Subcutaneous abdominal adipose tissue (tissue), 5 donors: ENCODE measurements around the gene RILPL1.
"Not testable (repeated sequence)": the region's sequence is repeated elsewhere in the genome, so short reads cannot be mapped to it uniquely, and the experiment has no call there.

Experiments used
- H3K27ac ChIP-seq: one replicate; pipeline ENCODE4 v1.7.0; 2013; ENCODE audit warnings: low read depth, mild to moderate bottlenecking, inconsistent platforms, low read length, moderate library complexity
- H3K27me3 ChIP-seq, 5 donors: one replicate each; pipeline ENCODE4 v1.7.0; 2013; ENCODE audit warnings: low read length in 5 of 5, inconsistent platforms in 1 of 5; ENCODE audit not compliant: control insufficient read depth in 5 of 5, insufficient read depth in 4 of 5
- H3K36me3 ChIP-seq, 5 donors: one replicate each; pipeline ENCODE4 v1.7.0; 2013; ENCODE audit warnings: low read length in 5 of 5; ENCODE audit not compliant: control insufficient read depth in 5 of 5, insufficient read depth in 5 of 5
- H3K4me1 ChIP-seq, 5 donors: one replicate each; pipeline ENCODE4 v1.7.0; 2013; ENCODE audit warnings: low read length in 5 of 5, mild to moderate bottlenecking in 3 of 5, moderate library complexity in 1 of 5; ENCODE audit not compliant: control insufficient read depth in 5 of 5, insufficient read depth in 5 of 5
- H3K4me3 ChIP-seq, 5 donors: one replicate each; pipeline ENCODE4 v1.7.0; 2013; ENCODE audit warnings: low read length in 5 of 5, low read depth in 1 of 5
- H3K9ac ChIP-seq, 5 donors: one replicate each; pipeline ENCODE4 v1.7.0; 2013; ENCODE audit warnings: low read length in 5 of 5, mild to moderate bottlenecking in 4 of 5, moderate library complexity in 3 of 5
- H3K9me3 ChIP-seq, 5 donors: one replicate each; pipeline ENCODE4 v1.7.0; 2013; ENCODE audit warnings: low read length in 5 of 5; ENCODE audit not compliant: control insufficient read depth in 5 of 5
- donor health status: healthy.
- donor health status: healthy.
- donor health status: healthy.
- donor health status: healthy.
- donor health status: healthy.

RILPL1 gene

DNA sequence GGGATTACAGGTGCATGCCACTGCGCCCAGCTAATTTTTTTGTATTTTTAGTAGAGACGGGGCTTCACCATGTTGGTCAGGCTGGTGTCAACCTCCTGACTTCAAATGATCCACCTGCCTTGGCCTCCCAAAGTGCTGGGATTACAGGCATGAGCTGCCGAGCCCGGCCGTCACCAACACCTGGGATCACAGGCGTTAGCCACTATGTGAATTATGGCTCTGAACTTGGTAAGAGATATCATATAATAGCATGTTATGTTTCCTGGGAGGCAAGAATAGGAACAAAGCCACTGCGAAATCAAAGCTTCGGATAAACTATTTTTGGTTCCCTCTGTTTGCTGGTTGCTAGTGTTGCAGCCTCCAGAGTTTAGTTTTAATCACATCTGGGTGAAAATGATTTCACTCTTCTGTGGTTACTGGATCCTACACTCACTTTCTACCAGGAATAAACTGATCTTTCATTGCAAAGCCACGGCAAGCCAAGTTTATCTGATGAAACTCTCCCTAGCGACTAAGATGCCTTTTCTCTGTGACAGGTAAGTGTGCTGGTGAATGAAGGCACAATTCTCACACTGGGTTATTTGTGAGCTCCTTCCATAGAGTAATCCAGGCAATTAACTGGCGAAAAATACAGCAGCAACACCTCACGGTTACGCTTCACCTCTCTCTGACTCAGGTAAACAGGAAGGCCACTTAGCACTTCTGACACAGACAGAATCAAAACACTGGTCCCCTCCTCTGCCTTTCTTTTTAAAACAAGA is 58.9 kb downstream of the RILPL1 start:
- Histone ChIP-seq H3K9me3 (no peaks in the 10 kb centered on the region), H3K27me3 (no peaks in the 10 kb centered on the region), H3K36me3 (peaks cover 3 to 65% (median 38%) of the 10 kb centered on the region in 5 donors), H3K9ac (no peak overlapping the region), H3K4me3 (no peak overlapping the region), H3K4me1 (peaks cover 0 to 13% (median 11%) of the 10 kb centered on the region in 5 donors), H3K27ac (no peak overlapping the region)

DNA sequence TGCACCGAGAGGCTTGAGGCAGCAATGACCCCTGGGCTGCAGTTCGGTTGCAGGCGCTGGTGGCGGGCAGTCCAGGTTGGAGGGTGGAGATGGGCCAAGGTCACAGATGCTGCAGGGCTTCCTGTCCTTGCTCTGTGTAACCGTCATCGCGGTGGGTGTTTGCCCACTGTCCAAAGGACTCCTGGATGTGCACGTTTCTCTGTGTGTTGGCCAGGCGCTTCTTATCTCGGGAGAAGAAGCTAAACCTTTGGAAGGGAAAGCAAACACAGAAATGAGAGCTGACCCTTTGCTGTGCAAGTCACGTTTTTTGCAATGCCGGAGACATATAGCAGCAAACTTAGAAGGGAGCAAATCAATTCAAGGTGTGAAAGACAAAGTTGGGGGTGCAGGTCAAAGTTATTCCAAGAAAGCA is 61.1 kb downstream of the RILPL1 start:
- Histone ChIP-seq H3K27ac (no peak overlapping the region), H3K4me3 (no peak overlapping the region), H3K9ac (no peak overlapping the region), H3K4me1 (no peaks in the 10 kb centered on the region), H3K36me3 (peaks cover 3 to 57% (median 35%) of the 10 kb centered on the region in 5 donors), H3K27me3 (no peaks in the 10 kb centered on the region), H3K9me3 (no peaks in the 10 kb centered on the region)

DNA sequence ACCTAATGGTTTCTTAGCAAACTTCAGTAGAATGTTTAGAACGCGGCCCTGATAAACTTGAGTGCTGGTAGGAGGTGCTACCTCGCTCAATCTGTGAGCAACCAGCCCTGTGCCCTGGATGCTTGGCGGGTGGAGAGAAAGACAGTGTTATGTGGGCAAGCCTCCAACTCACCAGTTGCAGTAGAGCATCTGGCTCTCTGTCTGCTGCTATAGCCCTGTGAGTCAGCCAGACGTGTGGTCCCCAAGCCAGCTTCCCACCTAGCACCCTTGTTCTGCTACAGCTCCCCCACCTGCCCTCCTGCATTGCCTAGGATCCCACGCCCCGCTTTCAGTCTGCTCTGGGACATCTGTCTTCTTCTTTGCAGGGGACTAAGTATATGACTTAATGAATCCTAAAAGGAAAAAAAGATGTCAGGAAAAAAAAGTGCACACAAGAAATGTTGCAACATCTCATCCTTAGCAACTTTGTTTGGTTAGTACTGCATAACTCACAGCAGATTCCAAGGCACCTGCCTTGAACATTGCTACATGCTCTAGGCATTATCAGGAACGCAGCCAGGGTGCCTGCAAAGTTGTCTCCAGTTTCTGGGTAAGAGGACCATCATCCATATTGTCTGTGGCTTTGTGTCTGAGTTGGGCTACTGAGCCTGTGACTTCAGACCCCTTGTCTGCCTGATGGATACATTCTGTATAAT is 62.0 kb downstream of the RILPL1 start:
- Histone ChIP-seq H3K36me3 (peaks cover 3 to 54% (median 33%) of the 10 kb centered on the region in 5 donors), H3K9me3 (no peaks in the 10 kb centered on the region), H3K27me3 (no peaks in the 10 kb centered on the region), H3K27ac (no peak overlapping the region), H3K4me1 (no peaks in the 10 kb centered on the region), H3K4me3 (no peak overlapping the region), H3K9ac (no peak overlapping the region)

DNA sequence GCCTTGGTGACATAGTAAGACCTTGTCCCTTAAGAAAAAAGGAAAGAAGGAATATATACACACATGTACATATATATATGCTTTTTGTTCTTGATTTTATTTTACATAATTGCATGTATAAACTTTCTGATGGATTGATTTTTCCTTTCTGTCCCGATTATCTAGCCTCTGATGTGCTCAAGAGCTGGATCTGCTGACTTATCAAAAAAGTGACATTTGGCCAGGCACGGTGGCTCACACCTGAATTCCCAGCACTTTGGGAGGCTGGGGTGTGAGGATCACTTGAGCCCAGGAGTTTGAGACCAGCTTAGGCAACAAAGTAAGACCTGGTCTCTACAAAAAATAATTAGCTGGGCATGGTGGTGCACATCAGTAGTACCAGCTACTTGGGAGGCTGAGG is 63.5 kb downstream of the RILPL1 start:
- no peaks in the 10 kb centered on the region for H3K4me1 ChIP-seq
- peaks cover 2 to 58% (median 41%) of the 10 kb centered on the region in 5 donors for H3K36me3 ChIP-seq

DNA sequence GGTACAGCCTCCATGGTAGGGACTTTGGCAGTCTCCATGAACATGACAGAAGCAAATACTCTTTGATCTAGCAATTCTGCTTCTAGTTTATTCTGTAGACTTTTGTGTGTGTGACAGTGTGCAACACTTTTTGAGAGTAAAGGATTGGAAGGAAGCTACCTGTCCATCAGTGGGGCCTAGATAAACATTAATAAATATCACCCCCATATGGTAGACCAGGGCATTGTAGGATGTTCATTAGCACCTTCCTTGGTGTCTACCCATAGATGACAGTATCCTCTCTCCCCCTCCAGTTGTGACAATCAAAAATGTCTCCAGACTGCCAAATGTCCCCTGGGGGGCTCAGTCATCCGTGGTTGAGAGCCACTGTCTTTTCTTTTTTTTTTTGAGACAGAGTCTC is 64.7 kb downstream of the RILPL1 start:
- no peaks in the 10 kb centered on the region for H3K9me3 ChIP-seq
- peaks cover 0 to 56% (median 42%) of the 10 kb centered on the region in 5 donors for H3K36me3 ChIP-seq
- no peak overlapping the region for H3K27ac ChIP-seq
- H3K4me1 ChIP-seq, result no peaks in the 10 kb centered on the region
- no peak overlapping the region for H3K9ac ChIP-seq
- no peak overlapping the region for H3K4me3 ChIP-seq
- H3K27me3 ChIP-seq, result no peaks in the 10 kb centered on the region

More for the DNA sequence above, 63.5 kb downstream of the RILPL1 start:
- H3K4me3 ChIP-seq, result no peak overlapping the region
- no peaks in the 10 kb centered on the region for H3K27me3 ChIP-seq
- no peak overlapping the region for H3K9ac ChIP-seq
- no peak overlapping the region for H3K27ac ChIP-seq
- H3K9me3 ChIP-seq, result no peaks in the 10 kb centered on the region

DNA sequence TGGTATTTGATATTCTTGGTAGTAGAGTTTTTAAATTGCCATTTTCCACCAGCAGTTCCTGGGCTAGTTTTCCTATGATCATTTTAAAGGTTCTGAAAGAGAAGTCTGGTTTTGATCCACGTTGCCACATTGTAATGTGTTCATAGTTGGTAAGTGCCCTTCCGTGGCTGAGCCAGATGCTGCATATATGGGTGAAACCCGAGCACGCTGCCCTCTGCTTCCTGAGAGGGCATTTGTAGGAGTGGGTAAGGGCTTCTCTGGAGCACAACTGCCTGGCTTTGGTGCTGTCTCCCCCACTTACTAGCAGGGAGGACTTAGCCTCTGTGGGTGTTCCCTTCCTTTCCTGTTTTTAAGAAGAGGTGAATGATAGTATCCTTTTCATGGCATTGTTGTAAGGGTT is 68.4 kb downstream of the RILPL1 start:
- H3K4me1 ChIP-seq, result peaks cover 0 to 3% (median 0%) of the 10 kb centered on the region in 5 donors
- no peak overlapping the region for H3K4me3 ChIP-seq
- H3K27me3 ChIP-seq, result no peaks in the 10 kb centered on the region
- H3K27ac ChIP-seq, result no peak overlapping the region
- H3K9ac ChIP-seq, result no peak overlapping the region
- peaks cover 0 to 30% (median 23%) of the 10 kb centered on the region in 5 donors for H3K36me3 ChIP-seq
- H3K9me3 ChIP-seq, result no peaks in the 10 kb centered on the region

DNA sequence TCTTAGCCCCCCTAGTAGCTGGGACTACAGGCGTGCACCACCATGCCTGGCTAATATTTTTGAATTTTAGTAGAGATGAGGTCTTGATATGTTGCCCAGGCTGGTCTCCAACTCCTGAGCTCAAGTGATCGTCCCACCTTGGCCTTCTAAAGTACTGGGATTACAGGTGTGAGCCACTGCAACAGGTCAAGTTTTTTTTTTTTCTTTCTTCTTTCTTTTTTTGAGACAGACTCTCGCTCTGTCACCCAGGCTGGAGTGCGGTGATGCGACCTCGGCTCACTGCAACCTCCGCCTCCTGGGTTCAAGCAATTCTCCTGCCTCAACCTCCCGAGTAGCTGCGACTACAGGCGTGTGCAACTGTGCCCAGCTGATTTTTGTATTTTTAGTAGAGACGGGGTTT is 70.3 kb downstream of the RILPL1 start:
- not testable (repeated sequence) for H3K27ac ChIP-seq, H3K4me3 ChIP-seq
- H3K36me3 ChIP-seq, result peaks cover 0 to 27% (median 21%) of the 10 kb centered on the region in 5 donors

DNA sequence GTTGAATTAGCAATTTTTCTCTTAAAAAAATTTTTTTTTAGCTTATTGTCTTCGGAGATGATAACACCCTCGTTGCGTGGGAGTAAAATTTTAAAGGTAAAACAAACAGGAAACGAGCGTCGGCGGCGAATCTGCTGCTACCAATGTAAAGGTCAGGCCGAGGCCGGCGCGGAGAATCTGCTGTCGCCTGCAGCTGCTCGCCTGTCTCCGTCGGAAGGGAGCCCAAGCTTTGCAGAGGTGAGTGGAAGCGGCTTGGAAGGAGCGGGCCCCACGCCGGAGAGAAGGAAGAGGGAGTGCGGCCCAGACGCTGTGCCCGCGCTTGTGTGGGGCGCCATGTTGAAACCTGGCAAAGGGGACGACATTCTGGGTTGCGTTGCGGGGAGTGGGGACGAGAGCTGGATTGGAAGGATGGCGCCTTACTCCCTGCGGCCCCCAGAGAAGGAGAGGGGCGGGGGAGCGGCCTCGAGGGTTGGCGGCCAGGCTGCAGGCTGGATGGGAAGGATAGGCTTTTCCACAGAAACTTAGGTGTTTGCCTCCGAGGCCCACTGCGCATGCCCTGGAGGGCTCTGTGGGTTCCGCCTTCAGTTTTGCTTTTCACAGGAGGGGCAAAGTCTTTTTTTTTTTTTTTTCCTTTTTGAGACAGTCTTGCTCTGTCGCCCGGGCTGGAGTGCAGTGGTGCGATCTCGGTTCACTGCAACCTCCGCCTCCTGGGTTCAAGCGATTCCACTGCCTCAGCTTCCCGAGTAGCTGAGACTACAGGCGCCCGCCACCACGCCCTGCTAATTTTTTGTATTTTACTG is 75.3 kb downstream of the RILPL1 start, which contains the start of gene SNRNP35:
Gene SNRNP35 (plus strand): TSS at position 160 of the 800 bp plus-strand sequence. CDS start 7,402 bp downstream, outside the sequence.
- peak within 1 kb of the TSS; percentile 98 for H3K27ac ChIP-seq
- peak within 1 kb of the TSS; percentile 63 to 97 (median 88) for H3K4me3 ChIP-seq
- peaks cover 0 to 13% (median 11%) of the 10 kb centered on the region in 5 donors for H3K4me1 ChIP-seq
- H3K36me3 ChIP-seq, result peaks cover 0 to 2% (median 0%) of the 10 kb centered on the region in 5 donors
- H3K27me3 ChIP-seq, result no peaks in the 10 kb centered on the region
- H3K9ac ChIP-seq, result peak within 1 kb of the TSS; percentile 38 to 98 (median 92)
- H3K9me3 ChIP-seq, result no peaks in the 10 kb centered on the region

More for the DNA sequence above, 70.3 kb downstream of the RILPL1 start:
- not testable (repeated sequence) for H3K9ac ChIP-seq, H3K27me3 ChIP-seq, H3K9me3 ChIP-seq
- peaks cover 0 to 13% (median 11%) of the 10 kb centered on the region in 5 donors for H3K4me1 ChIP-seq

DNA sequence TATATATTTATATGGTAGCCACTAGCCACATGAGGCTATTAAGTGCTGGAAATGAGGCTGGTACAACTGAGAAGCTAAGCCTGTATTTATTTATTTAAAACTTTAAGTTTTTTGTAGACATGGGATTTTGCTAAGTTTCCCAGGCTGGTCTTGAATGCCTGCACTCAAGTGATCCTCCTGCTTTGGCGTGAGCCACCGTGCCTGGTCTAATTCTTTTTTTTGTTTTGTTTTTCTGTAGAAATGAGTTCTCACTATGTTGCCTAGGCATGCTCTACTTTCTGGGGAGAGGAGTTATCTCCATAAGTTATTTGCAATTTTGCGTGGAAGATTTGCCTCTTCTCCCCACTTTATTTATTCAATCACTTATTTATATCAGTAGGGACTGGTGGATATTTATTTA is 80.4 kb downstream of the RILPL1 start:
- no peaks in the 10 kb centered on the region for H3K4me1 ChIP-seq
- no peak overlapping the region for H3K27ac ChIP-seq
- no peaks in the 10 kb centered on the region for H3K27me3 ChIP-seq
- no peaks in the 10 kb centered on the region for H3K36me3 ChIP-seq
- no peaks in the 10 kb centered on the region for H3K9me3 ChIP-seq
- no peak overlapping the region for H3K4me3 ChIP-seq
- no peak overlapping the region for H3K9ac ChIP-seq

DNA sequence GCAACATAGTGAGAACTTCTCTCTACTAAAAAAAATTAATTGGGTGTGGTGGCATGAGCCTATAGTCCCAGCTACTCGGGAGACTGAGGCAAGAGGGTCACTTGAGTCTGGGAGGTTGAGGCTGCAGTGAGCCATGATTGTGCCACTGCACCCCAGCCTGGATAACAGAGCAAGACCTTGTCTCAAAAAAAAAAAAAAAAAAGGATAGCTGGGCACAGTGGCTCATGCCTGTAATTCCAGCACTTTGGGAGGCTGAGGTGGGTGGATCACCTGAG is 81.3 kb downstream of the RILPL1 start:
- not testable (repeated sequence) for H3K36me3 ChIP-seq, H3K4me1 ChIP-seq, H3K27ac ChIP-seq, H3K4me3 ChIP-seq, H3K9me3 ChIP-seq, H3K27me3 ChIP-seq, H3K9ac ChIP-seq
